ENCODE measurements around the gene OR6B1. TPM values are rescaled to one million over a fixed set of nuclear protein-coding genes. Genes with fewer than 3 reads are reported as not detected.

OR6B1 gene
- polyA plus RNA-seq, 1 donor (not counting 4 experiments of a cell fraction or from before 2014, with no cell fraction given) = not detected

GRCh38 chr7:143958781-143959180, 41.3 kb upstream of the OR6B1 start:
- Histone ChIP-seq H3K36me3 (ENCODE audit: control insufficient read depth in 2 of 2, extremely low read depth in 1 of 2, insufficient read depth in 2 of 2, low read length in 2 of 2) (no peaks in the 10 kb centered on the region), H3K4me1 (ENCODE audit: control insufficient read depth, extremely low read depth, insufficient read depth, low read length) (no peaks in the 10 kb centered on the region), H2AFZ (ENCODE audit: control insufficient read depth, low read length) (no peak overlapping the region), H3K4me2 (ENCODE audit: control insufficient read depth, extremely low read depth, insufficient read depth, low read depth, low read length) (no peak overlapping the region), H3K9ac (ENCODE audit: control insufficient read depth, extremely low read depth, insufficient read depth, low read length) (no peak overlapping the region), H3K9me3 (ENCODE audit: control insufficient read depth, low read depth, low read length) (no peaks in the 10 kb centered on the region), H3K27ac (ENCODE audit: control insufficient read depth, insufficient read depth, low read length) (no peak overlapping the region), H4K20me1 (ENCODE audit: control insufficient read depth, extremely low read depth, insufficient read depth, low read length) (no peaks in the 10 kb centered on the region), H3K4me3 (ENCODE audit: control insufficient read depth in 2 of 3, extremely low read depth in 1 of 3, insufficient read depth in 2 of 3, low read depth in 1 of 3, low read length in 3 of 3) (no peak overlapping the region), H3K79me2 (ENCODE audit: control insufficient read depth, insufficient read depth, low read length) (no peaks in the 10 kb centered on the region), H3K27me3 (ENCODE audit: control insufficient read depth, extremely low read depth, insufficient read depth, low read length) (no peaks in the 10 kb centered on the region), H3K9me1 (ENCODE audit: control insufficient read depth, extremely low read depth, insufficient read depth, low read length) (no peaks in the 10 kb centered on the region)
- TF ChIP-seq EZH2 (IDR thresholded peaks at IDR 0.05; ENCODE audit: low read length) (no peak), CTCF (optimal IDR thresholded peaks at IDR 0.05 in 1 of 3, IDR thresholded peaks at IDR 0.05 in 1 of 3, conservative IDR thresholded peaks at IDR 0.05 in 1 of 3; ENCODE audit: extremely low read depth in 1 of 3, insufficient read depth in 2 of 3, low read length in 3 of 3) (no peak)
- dilution Hi-C loops (cut with MboI; ENCODE audit: extremely low pct_ligation_motif_present, low sequenced_read_pairs) = no loop called here
- no peak for FAIRE-seq
- DNase-seq (ENCODE audit: low read depth, low spot score) = no peak

GRCh38 chr7:143960813-143961610, 39.1 kb upstream of the OR6B1 start:
- Histone ChIP-seq H3K4me2 (ENCODE audit: control insufficient read depth, extremely low read depth, insufficient read depth, low read depth, low read length) (no peak overlapping the region), H4K20me1 (ENCODE audit: control insufficient read depth, extremely low read depth, insufficient read depth, low read length) (no peaks in the 10 kb centered on the region), H3K27me3 (ENCODE audit: control insufficient read depth, extremely low read depth, insufficient read depth, low read length) (no peaks in the 10 kb centered on the region), H3K4me3 (ENCODE audit: control insufficient read depth in 2 of 3, extremely low read depth in 1 of 3, insufficient read depth in 2 of 3, low read depth in 1 of 3, low read length in 3 of 3) (no peak overlapping the region), H3K27ac (ENCODE audit: control insufficient read depth, insufficient read depth, low read length) (no peak overlapping the region), H3K9ac (ENCODE audit: control insufficient read depth, extremely low read depth, insufficient read depth, low read length) (no peak overlapping the region), H3K4me1 (ENCODE audit: control insufficient read depth, extremely low read depth, insufficient read depth, low read length) (no peaks in the 10 kb centered on the region), H2AFZ (ENCODE audit: control insufficient read depth, low read length) (no peak overlapping the region), H3K9me3 (ENCODE audit: control insufficient read depth, low read depth, low read length) (no peaks in the 10 kb centered on the region), H3K9me1 (ENCODE audit: control insufficient read depth, extremely low read depth, insufficient read depth, low read length) (no peaks in the 10 kb centered on the region), H3K36me3 (ENCODE audit: control insufficient read depth in 2 of 2, extremely low read depth in 1 of 2, insufficient read depth in 2 of 2, low read length in 2 of 2) (no peaks in the 10 kb centered on the region), H3K79me2 (ENCODE audit: control insufficient read depth, insufficient read depth, low read length) (no peaks in the 10 kb centered on the region)
- TF ChIP-seq CTCF (optimal IDR thresholded peaks at IDR 0.05 in 1 of 3, IDR thresholded peaks at IDR 0.05 in 1 of 3, conservative IDR thresholded peaks at IDR 0.05 in 1 of 3; ENCODE audit: extremely low read depth in 1 of 3, insufficient read depth in 2 of 3, low read length in 3 of 3) (no peak), EZH2 (IDR thresholded peaks at IDR 0.05; ENCODE audit: low read length) (no peak)
- dilution Hi-C loops (cut with MboI; ENCODE audit: extremely low pct_ligation_motif_present, low sequenced_read_pairs) = no loop called here
- DNase-seq (ENCODE audit: low read depth, low spot score) (no peak), FAIRE-seq (no peak)

Data from keratinocyte (primary cell).